ENCODE data around the gene DCP2.

DCP2 gene

DNA sequence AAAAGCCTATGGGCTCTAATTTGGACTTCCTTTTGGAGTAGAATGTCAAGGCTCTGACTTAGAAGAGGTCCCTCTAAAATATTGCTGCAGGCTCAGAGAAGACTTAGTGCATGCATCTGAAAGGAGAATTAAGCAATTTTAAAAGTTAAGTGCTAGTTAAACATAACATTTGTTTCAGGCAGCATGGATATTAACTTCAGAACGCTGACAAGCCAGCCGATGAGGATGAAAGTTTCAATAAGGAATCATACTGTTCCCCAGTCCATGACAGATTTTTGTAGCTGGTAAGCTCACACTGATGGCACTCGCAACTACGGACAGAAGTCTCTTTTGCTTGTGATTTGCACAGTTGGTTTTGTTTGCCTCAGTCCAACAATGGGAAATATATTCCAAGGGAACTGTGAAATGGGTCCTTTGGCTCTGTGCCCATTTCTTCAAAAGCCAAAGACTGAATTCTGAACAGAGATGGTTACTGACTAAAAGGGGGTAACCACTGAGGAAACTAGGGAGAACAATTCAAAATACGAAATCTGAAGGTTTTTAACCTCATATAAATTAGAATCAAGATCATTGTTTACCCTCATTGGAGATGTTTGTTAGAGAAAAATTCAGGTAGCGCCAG, 47.6 kb downstream of the DCP2 start:
- Histone ChIP-seq H3K9ac (ENCODE audit: low read depth, low read length) (no peak overlapping the region), H3K36me3 (ENCODE audit: control insufficient read depth, insufficient read depth, low read length) (peaks cover 73% of the 10 kb centered on the region), H3K27me3 (ENCODE audit: control insufficient read depth, insufficient read depth, low read length) (no peaks in the 10 kb centered on the region), H3K9me3 (ENCODE audit: control insufficient read depth, insufficient read depth, low read length) (no peaks in the 10 kb centered on the region), H3K4me1 (ENCODE audit: control insufficient read depth, insufficient read depth, low read length) (peaks cover 5% of the 10 kb centered on the region; the same call in 1 of the 2 replicates), H3K4me3 (ENCODE audit: low read depth, low read length) (no peak overlapping the region), H3K27ac (ENCODE audit: low read depth, low read length) (peak overlapping the region; percentile 23)

GRCh38 chr5:113025596-113025995, 49.0 kb downstream of the DCP2 start:
- no peak overlapping the region for H3K9ac ChIP-seq (ENCODE audit: low read depth, low read length)
- peaks cover 5% of the 10 kb centered on the region; the same call in 1 of the 2 replicates for H3K4me1 ChIP-seq (ENCODE audit: control insufficient read depth, insufficient read depth, low read length)
- no peaks in the 10 kb centered on the region for H3K27me3 ChIP-seq (ENCODE audit: control insufficient read depth, insufficient read depth, low read length)
- no peak overlapping the region for H3K27ac ChIP-seq (ENCODE audit: low read depth, low read length)
- H3K9me3 ChIP-seq (ENCODE audit: control insufficient read depth, insufficient read depth, low read length): no peaks in the 10 kb centered on the region
- no peak overlapping the region for H3K4me3 ChIP-seq (ENCODE audit: low read depth, low read length)
- H3K36me3 ChIP-seq (ENCODE audit: control insufficient read depth, insufficient read depth, low read length): peaks cover 64% of the 10 kb centered on the region

DNA sequence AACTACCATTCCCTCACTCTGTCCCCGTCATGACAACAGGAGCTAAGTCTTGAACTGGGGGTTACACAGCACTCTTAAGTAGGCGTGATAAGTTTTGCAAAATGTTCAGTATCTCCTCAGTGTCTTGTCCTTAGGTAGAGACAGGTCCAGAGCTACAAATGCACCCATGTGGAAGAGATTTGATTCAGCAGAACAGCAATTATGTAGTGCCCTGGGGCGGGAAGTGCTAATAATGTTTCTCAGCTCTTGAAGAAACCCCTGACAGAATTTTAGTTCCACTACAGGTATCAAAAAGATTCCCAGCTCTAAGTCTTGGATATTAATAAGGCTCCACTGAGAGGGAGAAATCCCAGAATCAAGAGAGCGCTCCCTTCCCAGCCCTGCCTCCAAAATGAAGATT, 49.6 kb downstream of the DCP2 start:
- Histone ChIP-seq H3K9ac (ENCODE audit: low read depth, low read length) (no peak overlapping the region), H3K4me3 (ENCODE audit: low read depth, low read length) (no peak overlapping the region), H3K9me3 (ENCODE audit: control insufficient read depth, insufficient read depth, low read length) (no peaks in the 10 kb centered on the region), H3K36me3 (ENCODE audit: control insufficient read depth, insufficient read depth, low read length) (peaks cover 61% of the 10 kb centered on the region), H3K27ac (ENCODE audit: low read depth, low read length) (no peak overlapping the region), H3K27me3 (ENCODE audit: control insufficient read depth, insufficient read depth, low read length) (no peaks in the 10 kb centered on the region), H3K4me1 (ENCODE audit: control insufficient read depth, insufficient read depth, low read length) (peaks cover 11% of the 10 kb centered on the region)

DNA sequence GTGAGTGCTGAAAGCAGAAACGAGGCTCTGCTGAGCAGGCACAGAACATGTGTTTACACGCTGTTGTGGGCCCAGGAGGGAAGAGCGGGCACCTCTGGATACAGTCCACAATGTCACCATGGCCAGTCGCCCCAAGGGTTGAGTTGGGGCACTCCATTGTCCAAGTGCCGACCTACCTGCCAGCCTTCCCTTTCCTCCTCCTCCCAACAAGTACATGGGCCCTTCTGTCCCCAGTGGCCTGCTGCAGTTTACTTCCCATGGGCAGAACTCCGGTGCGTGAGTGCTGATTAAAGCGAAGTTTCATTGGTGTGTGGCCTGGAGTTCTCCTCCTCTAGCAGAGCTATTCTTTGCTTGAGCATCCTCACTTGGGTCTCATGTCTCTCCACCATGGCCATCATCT, 50.4 kb downstream of the DCP2 start:
- H3K9ac ChIP-seq (ENCODE audit: low read depth, low read length): no peak overlapping the region
- no peaks in the 10 kb centered on the region for H3K9me3 ChIP-seq (ENCODE audit: control insufficient read depth, insufficient read depth, low read length)
- H3K27me3 ChIP-seq (ENCODE audit: control insufficient read depth, insufficient read depth, low read length): no peaks in the 10 kb centered on the region
- H3K36me3 ChIP-seq (ENCODE audit: control insufficient read depth, insufficient read depth, low read length): peaks cover 55% of the 10 kb centered on the region
- peaks cover 16% of the 10 kb centered on the region for H3K4me1 ChIP-seq (ENCODE audit: control insufficient read depth, insufficient read depth, low read length)
- H3K4me3 ChIP-seq (ENCODE audit: low read depth, low read length): no peak overlapping the region
- no peak overlapping the region for H3K27ac ChIP-seq (ENCODE audit: low read depth, low read length)

- no peak overlapping the region for H3K27ac ChIP-seq (ENCODE audit: low read depth, low read length)
- H3K4me3 ChIP-seq (ENCODE audit: low read depth, low read length): no peak overlapping the region
- H3K9me3 ChIP-seq (ENCODE audit: control insufficient read depth, insufficient read depth, low read length): no peaks in the 10 kb centered on the region
- peaks cover 51% of the 10 kb centered on the region for H3K36me3 ChIP-seq (ENCODE audit: control insufficient read depth, insufficient read depth, low read length)
- no peaks in the 10 kb centered on the region for H3K27me3 ChIP-seq (ENCODE audit: control insufficient read depth, insufficient read depth, low read length)
- peaks cover 16% of the 10 kb centered on the region for H3K4me1 ChIP-seq (ENCODE audit: control insufficient read depth, insufficient read depth, low read length)
- H3K9ac ChIP-seq (ENCODE audit: low read depth, low read length): no peak overlapping the region
Measured at GRCh38 chr5:113027431-113027830, 50.8 kb downstream of the DCP2 start.

- no peaks in the 10 kb centered on the region for H3K27me3 ChIP-seq (ENCODE audit: control insufficient read depth, insufficient read depth, low read length)
- no peaks in the 10 kb centered on the region for H3K9me3 ChIP-seq (ENCODE audit: control insufficient read depth, insufficient read depth, low read length)
- H3K4me3 ChIP-seq (ENCODE audit: low read depth, low read length): no peak overlapping the region
- H3K27ac ChIP-seq (ENCODE audit: low read depth, low read length): no peak overlapping the region
- H3K36me3 ChIP-seq (ENCODE audit: control insufficient read depth, insufficient read depth, low read length): peaks cover 31% of the 10 kb centered on the region
- H3K4me1 ChIP-seq (ENCODE audit: control insufficient read depth, insufficient read depth, low read length): peaks cover 17% of the 10 kb centered on the region
- no peak overlapping the region for H3K9ac ChIP-seq (ENCODE audit: low read depth, low read length)
Measured at GRCh38 chr5:113029614-113030013, 53.0 kb downstream of the DCP2 start.

GRCh38 chr5:113031104-113031503, 54.5 kb downstream of the DCP2 start:
- Histone ChIP-seq H3K4me1 (ENCODE audit: control insufficient read depth, insufficient read depth, low read length) (peaks cover 17% of the 10 kb centered on the region), H3K9ac (ENCODE audit: low read depth, low read length) (no peak overlapping the region), H3K27ac (ENCODE audit: low read depth, low read length) (peak overlapping the region; percentile 71), H3K27me3 (ENCODE audit: control insufficient read depth, insufficient read depth, low read length) (no peaks in the 10 kb centered on the region), H3K9me3 (ENCODE audit: control insufficient read depth, insufficient read depth, low read length) (no peaks in the 10 kb centered on the region), H3K4me3 (ENCODE audit: low read depth, low read length) (no peak overlapping the region), H3K36me3 (ENCODE audit: control insufficient read depth, insufficient read depth, low read length) (peaks cover 24% of the 10 kb centered on the region)

DNA sequence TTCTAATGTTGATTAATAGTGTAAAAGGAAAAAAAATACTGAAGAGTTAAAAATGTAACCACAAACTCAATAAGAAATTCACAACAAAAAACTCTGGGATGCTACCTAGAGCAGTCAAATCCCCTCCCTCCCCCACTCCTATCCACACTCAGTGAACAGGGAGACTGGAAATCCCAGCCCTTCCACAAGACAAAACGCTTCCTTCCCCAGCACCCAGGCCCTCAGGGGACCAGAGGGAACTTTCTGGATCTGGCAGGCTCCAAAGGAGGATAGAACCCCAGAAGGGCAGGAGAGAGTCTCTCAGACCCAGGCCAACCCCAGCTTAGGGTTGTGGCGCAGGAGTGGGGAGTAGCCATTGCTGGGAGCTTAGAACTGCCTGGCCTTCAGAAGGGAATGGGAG, 55.0 kb downstream of the DCP2 start:
- Histone ChIP-seq H3K27me3 (ENCODE audit: control insufficient read depth, insufficient read depth, low read length) (no peaks in the 10 kb centered on the region), H3K36me3 (ENCODE audit: control insufficient read depth, insufficient read depth, low read length) (peaks cover 20% of the 10 kb centered on the region), H3K27ac (ENCODE audit: low read depth, low read length) (peak overlapping the region; percentile 71), H3K4me3 (ENCODE audit: low read depth, low read length) (no peak overlapping the region), H3K4me1 (ENCODE audit: control insufficient read depth, insufficient read depth, low read length) (peaks cover 20% of the 10 kb centered on the region), H3K9me3 (ENCODE audit: control insufficient read depth, insufficient read depth, low read length) (no peaks in the 10 kb centered on the region), H3K9ac (ENCODE audit: low read depth, low read length) (no peak overlapping the region)

DNA sequence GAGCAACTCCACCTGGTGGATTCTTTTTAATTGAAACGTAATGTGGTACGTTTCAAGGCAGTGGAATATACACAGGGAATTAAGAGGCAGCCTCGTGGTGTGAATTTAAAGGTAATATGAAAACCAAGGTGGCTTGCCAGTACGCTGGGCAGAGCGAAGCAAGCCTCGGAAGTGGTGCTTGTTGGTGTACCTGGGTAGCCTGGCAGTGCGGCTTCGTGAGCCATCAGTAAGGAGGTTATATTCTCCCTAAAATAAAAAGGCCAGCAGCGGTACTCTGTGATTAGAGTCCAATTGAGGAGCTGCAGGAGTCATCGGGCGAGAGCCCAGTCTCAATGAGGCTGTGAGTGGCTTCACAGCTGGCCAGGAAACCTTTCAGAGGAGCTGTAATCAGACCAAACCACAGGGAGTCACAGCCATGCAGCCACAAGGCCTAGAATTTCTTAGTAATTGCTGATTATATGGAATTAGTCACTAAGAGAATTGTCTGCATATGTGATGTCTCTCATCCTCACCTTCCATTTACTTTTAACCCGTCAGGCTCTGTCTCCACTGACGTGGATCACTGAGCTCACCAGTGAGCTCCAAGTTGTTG, 57.7 kb downstream of the DCP2 start:
- H3K9ac ChIP-seq (ENCODE audit: low read depth, low read length): no peak overlapping the region
- peaks cover 26% of the 10 kb centered on the region for H3K4me1 ChIP-seq (ENCODE audit: control insufficient read depth, insufficient read depth, low read length)
- H3K27me3 ChIP-seq (ENCODE audit: control insufficient read depth, insufficient read depth, low read length): no peaks in the 10 kb centered on the region
- peak overlapping the region; percentile 76 for H3K27ac ChIP-seq (ENCODE audit: low read depth, low read length)
- H3K36me3 ChIP-seq (ENCODE audit: control insufficient read depth, insufficient read depth, low read length): no peaks in the 10 kb centered on the region
- no peak overlapping the region for H3K4me3 ChIP-seq (ENCODE audit: low read depth, low read length)
- no peaks in the 10 kb centered on the region for H3K9me3 ChIP-seq (ENCODE audit: control insufficient read depth, insufficient read depth, low read length)

- H3K9me3 ChIP-seq (ENCODE audit: control insufficient read depth, insufficient read depth, low read length): no peaks in the 10 kb centered on the region
- H3K9ac ChIP-seq (ENCODE audit: low read depth, low read length): no peak overlapping the region
- peak overlapping the region; percentile 57 for H3K27ac ChIP-seq (ENCODE audit: low read depth, low read length)
- H3K36me3 ChIP-seq (ENCODE audit: control insufficient read depth, insufficient read depth, low read length): no peaks in the 10 kb centered on the region
- no peak overlapping the region for H3K4me3 ChIP-seq (ENCODE audit: low read depth, low read length)
- H3K27me3 ChIP-seq (ENCODE audit: control insufficient read depth, insufficient read depth, low read length): no peaks in the 10 kb centered on the region
- H3K4me1 ChIP-seq (ENCODE audit: control insufficient read depth, insufficient read depth, low read length): peaks cover 26% of the 10 kb centered on the region
Measured at GRCh38 chr5:113035096-113035495, 58.5 kb downstream of the DCP2 start.

GRCh38 chr5:113036321-113036720, 59.7 kb downstream of the DCP2 start:
- H3K27ac ChIP-seq (ENCODE audit: low read depth, low read length): no peak overlapping the region
- H3K9ac ChIP-seq (ENCODE audit: low read depth, low read length): no peak overlapping the region
- H3K9me3 ChIP-seq (ENCODE audit: control insufficient read depth, insufficient read depth, low read length): no peaks in the 10 kb centered on the region

More at GRCh38 chr5:113036321-113036720, 59.7 kb downstream of the DCP2 start:
- Histone ChIP-seq H3K27me3 (ENCODE audit: control insufficient read depth, insufficient read depth, low read length) (no peaks in the 10 kb centered on the region), H3K4me3 (ENCODE audit: low read depth, low read length) (no peak overlapping the region), H3K4me1 (ENCODE audit: control insufficient read depth, insufficient read depth, low read length) (peaks cover 19% of the 10 kb centered on the region), H3K36me3 (ENCODE audit: control insufficient read depth, insufficient read depth, low read length) (no peaks in the 10 kb centered on the region)
